GM23338 (cell line): ENCODE results near the gene CACNB1. TPM values are rescaled to one million over a fixed set of nuclear protein-coding genes. Genes with fewer than 3 reads are reported as not detected.

Experiments used
- ATAC-seq: fragments of 200-7000 bp; cut with Tn5 transposase; 3 replicates; pipeline ENCODE4 v1.9.1; 2020
- DNase-seq: peaks from one replicate; pipeline ENCODE4 v3.0.0-alpha.2; 2015; ENCODE audit warnings: low spot score
- H2AFZ ChIP-seq: fragments of 200-600 bp; sonication (generic); 2 replicates; pipeline ENCODE4 v1.8.0; 2016; ENCODE audit warnings: antibody characterized with exemption, mild to moderate bottlenecking, moderate library complexity
- H3F3A ChIP-seq: fragments of 200-600 bp; sonication (generic); replicated peaks from 2 replicates; pipeline ENCODE4 v1.8.0; 2017; ENCODE audit warnings: antibody characterized with exemption, mixed run types, low read depth
- H3K27ac ChIP-seq: fragments of 200-600 bp; sonication (generic); 2 replicates; pipeline ENCODE4 v1.6.1; 2016; ENCODE audit warnings: low read depth
- H3K27me3 ChIP-seq: fragments of 200-600 bp; sonication (generic); 2 replicates; pipeline ENCODE4 v1.8.0; 2016; ENCODE audit warnings: mild to moderate bottlenecking, mixed run types, moderate library complexity; ENCODE audit not compliant: insufficient read depth
- H3K36me3 ChIP-seq: fragments of 200-600 bp; sonication (generic); 2 replicates; pipeline ENCODE4 v1.8.0; 2016; ENCODE audit warnings: mild to moderate bottlenecking; ENCODE audit not compliant: insufficient read depth
- H3K4me1 ChIP-seq: fragments of 200-600 bp; sonication (generic); 2 replicates; pipeline ENCODE4 v1.8.0; 2016; ENCODE audit warnings: mild to moderate bottlenecking, moderate library complexity; ENCODE audit not compliant: insufficient read depth
- H3K4me2 ChIP-seq: fragments of 200-600 bp; sonication (generic); 2 replicates; pipeline ENCODE4 v1.7.1; 2017; ENCODE audit warnings: mixed run types
- H3K4me3 ChIP-seq: fragments of 200-600 bp; sonication (generic); 2 replicates; pipeline ENCODE4 v1.6.1; 2016; ENCODE audit warnings: mixed run types
- H3K79me2 ChIP-seq: fragments of 200-600 bp; sonication (generic); replicated peaks from 2 replicates; pipeline ENCODE4 v1.8.0; 2017; ENCODE audit warnings: mild to moderate bottlenecking; ENCODE audit not compliant: insufficient read depth
- H3K9me2 ChIP-seq: fragments of 200-600 bp; sonication (generic); 2 replicates; pipeline ENCODE4 v1.8.0; 2017; ENCODE audit not compliant: insufficient read depth
- H4K20me1 ChIP-seq: fragments of 200-600 bp; sonication (generic); replicated peaks from 2 replicates; pipeline ENCODE4 v1.8.0; 2017; ENCODE audit warnings: mild to moderate bottlenecking; ENCODE audit not compliant: insufficient read depth
- H3K27ac Mint-ChIP-seq: 2 replicates; pipeline ENCODE4 v1.8.0; 2020; ENCODE audit warnings: inconsistent platforms, mild to moderate bottlenecking, moderate library complexity, mixed read lengths
- H3K27me3 Mint-ChIP-seq: 3 replicates; pipeline ENCODE4 v1.8.0; 2022; ENCODE audit warnings: low read depth, mild to moderate bottlenecking, moderate library complexity, mixed read lengths, inconsistent platforms; ENCODE audit not compliant: insufficient read depth, poor library complexity
- H3K36me3 Mint-ChIP-seq: 3 replicates; pipeline ENCODE4 v1.8.0; 2021; ENCODE audit warnings: low read depth, mild to moderate bottlenecking, inconsistent platforms, moderate library complexity, mixed read lengths
- H3K4me1 Mint-ChIP-seq: 3 replicates; pipeline ENCODE4 v1.8.0; 2020; ENCODE audit warnings: mild to moderate bottlenecking, inconsistent platforms, mixed read lengths
- H3K4me3 Mint-ChIP-seq: 3 replicates; pipeline ENCODE4 v1.8.0; 2021; ENCODE audit warnings: moderate library complexity, mild to moderate bottlenecking, inconsistent platforms, mixed read lengths
- H3K9me3 Mint-ChIP-seq: 3 replicates; pipeline ENCODE4 v1.8.0; 2020; ENCODE audit warnings: moderate library complexity, mild to moderate bottlenecking, inconsistent platforms, mixed read lengths
- CTCF ChIP-seq, 2 experiments: fragments of 200-600 bp in 1 of 2; sonication (generic) in 1 of 2; conservative IDR thresholded peaks; 2 replicates each; pipeline versions ENCODE4 v1.5.1 to v1.6.1; 2016 to 2017; ENCODE audit warnings: antibody characterized with exemption in 2 of 2, low read depth in 2 of 2, mild to moderate bottlenecking in 2 of 2, moderate library complexity in 1 of 2
- EZH2 ChIP-seq: fragments of 200-600 bp; sonication (generic); IDR thresholded peaks from one replicate; pipeline ENCODE4 v1.8.0; 2017; ENCODE audit warnings: antibody characterized with exemption, mild to moderate bottlenecking, low read depth; ENCODE audit not compliant: unreplicated experiment
- JUNB ChIP-seq: IDR thresholded peaks from one replicate; pipeline ENCODE4 v1.6.1; 2016; ENCODE audit warnings: antibody characterized with exemption; ENCODE audit not compliant: unreplicated experiment
- NANOG ChIP-seq: IDR thresholded peaks from 2 replicates; pipeline ENCODE4 v1.6.1; 2016; ENCODE audit warnings: antibody characterized with exemption, borderline replicate concordance
- POLR2AphosphoS5 ChIP-seq: IDR thresholded peaks from 2 replicates; pipeline ENCODE4 v1.6.1; 2016; ENCODE audit warnings: antibody characterized with exemption, low read depth
- ZNF114 ChIP-seq: fragments of 250-450 bp; sonication (Bioruptor Pico); IDR thresholded peaks from 2 replicates; pipeline ENCODE4 v1.5.0; 2020; ENCODE audit warnings: mild to moderate bottlenecking, moderate library complexity
- ZNF331 ChIP-seq: fragments of 250-450 bp; sonication (Bioruptor Pico); IDR thresholded peaks from 2 replicates; pipeline ENCODE4 v1.5.0; 2020; ENCODE audit warnings: low read depth, mild to moderate bottlenecking, moderate library complexity
- ZNF462 ChIP-seq: fragments of 250-450 bp; sonication (Bioruptor Pico); IDR thresholded peaks from 2 replicates; pipeline ENCODE4 v1.5.0; 2020; ENCODE audit warnings: mild to moderate bottlenecking, moderate library complexity
- polyA plus RNA-seq: library from polyadenylated mRNA; unstranded; fragments of >200 nt; fragmentation: Nextera tagmentation; extraction: Ambion mirVana; gene quantifications from 2 replicates; pipeline ENCODE4 v1.2.1, GENCODE V29; 2016
- total RNA-seq: library from RNA; depleted of rRNA; stranded (reverse); fragments of >200 nt; shearing (Covaris generic); gene quantifications from 2 replicates; pipeline ENCODE4 v1.2.3, GENCODE V29; 2014
- TF ChIP-seq, protein P1 (sequence below): IDR thresholded peaks from 2 replicates; pipeline ENCODE4 v1.6.1; 2016; ENCODE audit warnings: antibody characterized with exemption

The CACNB1 gene
- total and polyA plus RNA-seq, 2 experiments from 2014 or later: 8.4 to 13.1 TPM

DNA sequence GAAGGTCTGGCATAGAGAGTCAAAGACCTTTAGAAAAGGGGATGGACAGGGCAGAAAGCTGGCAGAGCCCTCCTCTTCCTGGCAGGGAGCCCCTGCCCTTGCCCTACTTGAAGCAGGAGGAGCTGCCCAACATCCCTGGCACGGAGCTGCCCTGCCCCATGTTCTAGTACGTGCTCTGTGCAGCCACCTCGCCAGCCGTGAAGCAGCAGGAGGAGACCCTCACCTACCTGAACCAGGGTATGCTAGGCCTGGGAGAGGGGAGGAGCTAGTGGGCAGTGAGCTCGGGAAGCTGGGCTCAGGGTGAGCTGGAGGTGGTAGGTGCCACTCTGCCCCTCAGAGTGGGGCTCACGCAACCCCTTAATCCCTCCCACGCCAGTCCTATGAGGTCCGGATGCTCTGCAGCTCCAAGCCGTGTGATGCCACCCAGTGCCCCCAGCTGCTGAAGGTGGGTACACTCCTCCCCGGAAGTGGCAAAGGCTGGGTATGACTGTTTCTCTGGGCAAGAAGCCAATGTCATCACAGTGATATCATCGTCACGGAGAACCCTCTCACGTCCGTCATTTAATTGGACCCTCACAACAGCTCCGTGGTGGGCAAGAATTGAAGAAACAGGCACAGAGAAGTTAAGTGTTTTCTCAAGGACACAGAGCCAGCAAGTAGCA lies 41.0 kb upstream of the CACNB1 start:
- TF ChIP-seq CTCF (conservative IDR thresholded peaks at IDR 0.05; ENCODE audit: low read depth in 2 of 2): no peak
- no peak for TF ChIP-seq ZNF331
- no peak for TF ChIP-seq ZNF114 (CRISPR knock-in tag)
- TF ChIP-seq, protein P1, sequence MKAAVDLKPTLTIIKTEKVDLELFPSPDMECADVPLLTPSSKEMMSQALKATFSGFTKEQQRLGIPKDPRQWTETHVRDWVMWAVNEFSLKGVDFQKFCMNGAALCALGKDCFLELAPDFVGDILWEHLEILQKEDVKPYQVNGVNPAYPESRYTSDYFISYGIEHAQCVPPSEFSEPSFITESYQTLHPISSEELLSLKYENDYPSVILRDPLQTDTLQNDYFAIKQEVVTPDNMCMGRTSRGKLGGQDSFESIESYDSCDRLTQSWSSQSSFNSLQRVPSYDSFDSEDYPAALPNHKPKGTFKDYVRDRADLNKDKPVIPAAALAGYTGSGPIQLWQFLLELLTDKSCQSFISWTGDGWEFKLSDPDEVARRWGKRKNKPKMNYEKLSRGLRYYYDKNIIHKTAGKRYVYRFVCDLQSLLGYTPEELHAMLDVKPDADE: no peak
- TF ChIP-seq JUNB: no peak
- TF ChIP-seq NANOG: no peak
- no peak for TF ChIP-seq POLR2AphosphoS5
- no peak for TF ChIP-seq ZNF462
- no peak for TF ChIP-seq EZH2
- Histone ChIP-seq H3K27ac (no peak overlapping the region), H3K9me2 (no peaks in the 10 kb centered on the region), H3K79me2 (no peaks in the 10 kb centered on the region), H4K20me1 (no peaks in the 10 kb centered on the region), H3K4me1 (no peaks in the 10 kb centered on the region), H3K4me2 (no peak overlapping the region), H2AFZ (no peak overlapping the region), H3K36me3 (no peaks in the 10 kb centered on the region), H3K4me3 (no peak overlapping the region), H3F3A (0 out of 2 replicates have a peak, but pooled peaks cover 6% of the 10 kb centered on the region), H3K27me3 (no peaks in the 10 kb centered on the region)
- Mint-ChIP-seq H3K27ac (no peak overlapping the region), H3K4me3 (no peak overlapping the region), H3K27me3 (peaks cover 10% of the 10 kb centered on the region), H3K4me1 (peaks cover 8% of the 10 kb centered on the region; the same call in 2 of the 3 replicates), H3K36me3 (no peaks in the 10 kb centered on the region), H3K9me3 (no peaks in the 10 kb centered on the region)
- DNase-seq: no peak
- no peak for ATAC-seq
